GM12872 (cell line): ENCODE measurements around the gene KRTAP5-4.

Experiments used
- TF ChIP-seq, protein P1 (sequence below): IDR thresholded peaks from 3 replicates; pipeline ENCODE4 v1.5.1; 2011; ENCODE audit warnings: low read depth, mild to moderate bottlenecking, low read length, moderate library complexity; ENCODE audit not compliant: insufficient read depth

The KRTAP5-4 gene

GRCh38 chr11:1642288-1643145, 20.6 kb upstream of the KRTAP5-4 start:
- TF ChIP-seq, protein P1, sequence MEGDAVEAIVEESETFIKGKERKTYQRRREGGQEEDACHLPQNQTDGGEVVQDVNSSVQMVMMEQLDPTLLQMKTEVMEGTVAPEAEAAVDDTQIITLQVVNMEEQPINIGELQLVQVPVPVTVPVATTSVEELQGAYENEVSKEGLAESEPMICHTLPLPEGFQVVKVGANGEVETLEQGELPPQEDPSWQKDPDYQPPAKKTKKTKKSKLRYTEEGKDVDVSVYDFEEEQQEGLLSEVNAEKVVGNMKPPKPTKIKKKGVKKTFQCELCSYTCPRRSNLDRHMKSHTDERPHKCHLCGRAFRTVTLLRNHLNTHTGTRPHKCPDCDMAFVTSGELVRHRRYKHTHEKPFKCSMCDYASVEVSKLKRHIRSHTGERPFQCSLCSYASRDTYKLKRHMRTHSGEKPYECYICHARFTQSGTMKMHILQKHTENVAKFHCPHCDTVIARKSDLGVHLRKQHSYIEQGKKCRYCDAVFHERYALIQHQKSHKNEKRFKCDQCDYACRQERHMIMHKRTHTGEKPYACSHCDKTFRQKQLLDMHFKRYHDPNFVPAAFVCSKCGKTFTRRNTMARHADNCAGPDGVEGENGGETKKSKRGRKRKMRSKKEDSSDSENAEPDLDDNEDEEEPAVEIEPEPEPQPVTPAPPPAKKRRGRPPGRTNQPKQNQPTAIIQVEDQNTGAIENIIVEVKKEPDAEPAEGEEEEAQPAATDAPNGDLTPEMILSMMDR, result no peak

DNA sequence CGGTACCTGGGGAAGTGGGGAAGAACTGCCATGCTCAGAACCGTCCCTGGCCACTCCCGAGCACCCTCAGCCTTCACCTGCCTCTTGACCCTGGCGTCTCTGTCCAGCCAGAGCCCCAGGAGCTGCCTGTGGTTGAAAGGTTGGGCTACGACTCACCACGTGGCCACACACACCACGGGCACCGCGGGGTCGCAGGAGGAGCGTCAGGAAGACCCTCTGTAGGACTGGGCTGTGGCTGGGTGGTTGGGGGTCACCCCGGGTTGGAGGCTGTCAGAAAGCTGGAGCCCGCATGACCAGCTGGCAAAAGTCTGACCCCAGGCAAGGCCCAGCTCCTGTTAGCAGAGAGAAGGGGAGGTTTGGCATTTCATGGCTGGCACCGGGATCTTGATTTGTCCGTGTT, 19.2 kb upstream of the KRTAP5-4 start:
- TF ChIP-seq, protein P1, result no peak

DNA sequence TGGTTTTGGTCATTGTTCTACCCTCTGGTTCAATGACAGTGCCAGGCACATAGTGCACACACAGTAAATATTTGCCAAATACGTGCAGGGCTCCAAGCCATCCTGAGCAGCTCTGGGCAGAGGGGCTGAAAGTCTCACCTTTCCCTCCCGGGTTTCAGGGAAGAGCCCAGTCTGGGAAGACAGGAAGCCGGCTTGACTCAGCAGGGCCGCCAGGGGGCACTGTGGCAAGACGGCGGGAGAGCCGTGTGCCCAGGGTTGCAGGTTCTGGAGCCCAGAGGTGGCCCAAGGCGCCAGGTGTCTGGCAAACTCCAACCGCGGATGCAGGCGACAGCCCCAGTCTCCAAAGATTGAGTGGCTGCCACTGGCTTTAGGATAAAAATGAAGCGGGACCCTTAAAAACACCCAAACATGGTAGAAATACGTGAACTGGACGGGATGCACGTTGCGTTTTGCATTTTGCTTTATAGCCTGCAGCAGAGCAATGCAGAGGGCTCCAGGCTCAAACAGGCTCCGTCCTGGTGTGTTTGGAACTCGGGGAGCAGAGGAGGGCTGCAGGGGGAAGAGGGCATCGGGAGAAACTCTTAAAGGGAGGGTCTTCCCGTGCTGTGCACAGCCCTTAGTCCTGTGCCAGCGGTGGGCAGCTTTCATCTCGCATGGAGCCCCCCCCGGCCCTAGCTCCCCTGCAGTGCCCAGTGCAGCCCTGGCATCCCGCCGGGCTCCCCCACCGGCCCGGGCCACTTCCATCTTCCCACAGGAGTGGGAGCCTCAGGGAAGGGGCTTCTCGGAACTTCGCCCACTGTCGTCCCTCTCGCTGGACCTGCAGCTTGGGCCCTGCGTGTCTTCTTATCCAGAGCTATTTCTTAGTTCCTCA, 18.4 kb upstream of the KRTAP5-4 start:
- TF ChIP-seq, protein P1, result peak; percentile 81

DNA sequence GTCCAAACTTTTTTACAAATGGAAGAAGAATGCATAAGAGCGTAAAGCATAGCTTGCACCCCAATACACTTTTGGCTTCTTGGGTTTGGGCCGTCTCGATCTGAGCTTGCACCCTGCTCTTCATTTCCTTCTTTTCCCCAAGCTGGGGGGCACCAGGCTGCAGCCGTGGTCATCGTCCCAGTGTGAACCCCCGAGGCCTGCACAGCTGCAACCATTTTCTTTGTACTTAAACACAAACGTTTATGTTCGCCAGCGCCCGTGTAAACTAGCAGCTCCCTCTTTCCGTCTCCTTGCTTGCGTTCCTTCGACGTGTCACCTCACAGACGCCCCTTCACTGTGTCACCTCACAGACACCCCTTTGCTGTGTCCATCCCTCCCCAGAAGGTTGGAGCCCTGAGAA, 17.7 kb upstream of the KRTAP5-4 start:
- TF ChIP-seq, protein P1, result no peak

DNA sequence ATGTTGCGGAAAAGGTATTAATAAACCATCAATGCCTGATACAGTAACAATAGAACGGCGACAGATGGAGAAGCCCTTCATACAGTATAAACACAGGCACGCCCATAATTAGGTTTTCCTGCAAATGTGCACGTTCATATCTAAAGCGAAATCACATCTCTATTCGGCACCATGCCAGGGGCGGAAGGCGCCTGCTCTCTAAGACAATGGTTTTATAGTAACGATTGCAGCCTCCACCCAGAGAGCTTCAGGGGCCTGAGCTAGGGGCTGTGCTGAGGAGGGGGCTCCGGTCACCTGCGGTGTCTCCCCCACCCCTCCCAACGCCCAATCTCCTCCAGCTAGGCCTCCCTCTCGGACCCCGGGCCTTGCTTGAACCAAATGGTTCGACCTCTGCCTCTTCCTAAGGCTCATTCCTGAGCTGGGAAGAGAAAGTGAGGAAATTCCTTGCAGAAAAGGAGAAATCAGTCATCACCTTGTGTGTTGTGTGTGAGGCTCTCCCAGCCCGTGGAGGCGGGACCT, 17.2 kb upstream of the KRTAP5-4 start:
- TF ChIP-seq, protein P1, result no peak

- TF ChIP-seq, protein P1, result no peak
Measured at GRCh38 chr11:1638344-1638743, 16.4 kb upstream of the KRTAP5-4 start.

GRCh38 chr11:1637628-1638027, 15.7 kb upstream of the KRTAP5-4 start:
- TF ChIP-seq, protein P1, result no peak
